Duodenal mucosa (tissue), 2 donors: ENCODE measurements around the gene VTN.
"Not testable (repeated sequence)": the region's sequence is repeated elsewhere in the genome, so short reads cannot be mapped to it uniquely, and the experiment has no call there.

Experiments used
- H3K27ac ChIP-seq: one replicate; pipeline ENCODE4 v1.7.0; 2013; ENCODE audit warnings: low read depth, low read length
- H3K27me3 ChIP-seq, 2 donors: one replicate each; pipeline ENCODE4 v1.7.0; 2013; ENCODE audit warnings: low read length in 2 of 2, control low read depth in 1 of 2; ENCODE audit not compliant: insufficient read depth in 2 of 2, control insufficient read depth in 1 of 2
- H3K36me3 ChIP-seq, 2 donors: one replicate each; pipeline ENCODE4 v1.7.0; 2013; ENCODE audit warnings: low read length in 2 of 2, control low read depth in 1 of 2; ENCODE audit not compliant: insufficient read depth in 2 of 2, control insufficient read depth in 1 of 2
- H3K4me1 ChIP-seq, 2 donors: one replicate each; pipeline ENCODE4 v1.7.0; 2013; ENCODE audit warnings: low read length in 2 of 2, control low read depth in 1 of 2; ENCODE audit not compliant: insufficient read depth in 2 of 2, control insufficient read depth in 1 of 2
- H3K4me3 ChIP-seq, 2 donors: one replicate each; pipeline ENCODE4 v1.7.0; 2013; ENCODE audit warnings: low read length in 2 of 2, low read depth in 1 of 2
- H3K9ac ChIP-seq, 2 donors: one replicate each; pipeline ENCODE4 v1.7.0; 2013; ENCODE audit warnings: low read length in 2 of 2, low read depth in 1 of 2
- H3K9me3 ChIP-seq, 2 donors: one replicate each; pipeline ENCODE4 v1.7.0; 2013; ENCODE audit warnings: low read length in 2 of 2, control low read depth in 1 of 2; ENCODE audit not compliant: control insufficient read depth in 1 of 2

VTN gene

DNA sequence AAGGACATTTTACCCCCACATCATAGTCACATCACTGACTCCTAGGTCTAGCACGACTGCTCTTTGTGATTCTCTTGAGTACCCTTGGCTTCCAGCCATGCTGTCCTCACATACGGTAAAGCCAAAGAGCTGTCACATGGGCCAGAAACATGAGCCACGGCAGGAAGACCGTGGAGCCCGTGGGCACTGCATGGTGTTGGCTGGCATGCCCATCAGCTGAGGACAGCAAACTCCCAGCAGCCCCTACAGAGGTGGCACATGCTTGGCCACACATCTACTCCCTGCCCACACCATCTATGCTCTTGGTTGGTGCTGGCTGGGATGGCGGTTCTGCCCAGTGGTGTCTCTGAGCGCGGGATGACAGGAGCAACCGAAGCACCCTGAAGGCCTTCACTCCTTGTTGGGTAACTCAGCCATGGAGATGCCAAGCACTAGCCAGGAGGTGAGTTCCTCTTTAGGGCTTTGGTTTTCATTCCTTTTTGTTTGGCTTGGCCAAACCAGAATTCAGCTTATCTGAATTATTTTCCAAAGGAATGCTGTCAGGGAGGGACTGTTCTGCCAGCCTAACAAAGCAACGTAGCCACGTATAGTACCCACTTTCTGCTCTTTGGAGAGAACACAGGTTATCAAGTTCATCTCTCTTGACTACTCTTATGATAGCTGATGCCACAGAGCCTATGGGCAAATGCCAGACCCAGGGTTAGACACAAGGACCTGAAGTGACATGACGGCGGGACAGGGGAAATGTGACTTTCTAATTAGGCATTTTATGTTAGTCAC, 24.5 kb downstream of the VTN start:
- Histone ChIP-seq H3K4me3 (no peak overlapping the region), H3K4me1 (no peaks in the 10 kb centered on the region), H3K9ac (no peak overlapping the region)

GRCh38 chr17:28344435-28344901, 25.6 kb downstream of the VTN start:
- Histone ChIP-seq H3K27ac (no peak overlapping the region), H3K9ac (no peak overlapping the region), H3K4me1 (no peaks in the 10 kb centered on the region), H3K9me3 (no peaks in the 10 kb centered on the region), H3K4me3 (no peak overlapping the region), H3K27me3 (no peaks in the 10 kb centered on the region), H3K36me3 (peaks cover 52 to 90% of the 10 kb centered on the region in 2 donors)

More for the DNA sequence above, 24.5 kb downstream of the VTN start:
- Histone ChIP-seq H3K9me3 (no peaks in the 10 kb centered on the region), H3K36me3 (peaks cover 63 to 93% of the 10 kb centered on the region in 2 donors), H3K27me3 (no peaks in the 10 kb centered on the region), H3K27ac (no peak overlapping the region)

DNA sequence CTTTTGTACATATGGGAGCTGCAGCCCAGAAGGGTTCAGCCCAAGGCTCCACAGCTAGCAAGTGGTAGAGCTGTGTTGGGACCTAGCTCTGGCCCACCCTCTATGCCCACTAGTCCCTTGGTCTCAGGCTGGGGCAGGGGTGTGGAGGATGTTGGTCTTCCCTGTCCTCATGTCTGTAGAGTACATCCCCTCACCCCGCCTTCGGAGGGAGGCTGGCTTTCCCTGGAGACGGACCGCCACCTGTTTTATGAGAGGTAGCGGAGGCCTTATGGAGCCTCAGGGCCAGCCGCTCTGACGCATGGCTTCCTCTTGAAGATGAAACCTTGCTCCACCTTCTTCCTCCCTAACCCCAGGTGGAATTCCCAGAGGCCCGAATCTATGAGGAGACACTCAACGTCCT, 26.1 kb downstream of the VTN start:
- no peak overlapping the region for H3K9ac ChIP-seq
- H3K4me3 ChIP-seq, result no peak overlapping the region
- H3K36me3 ChIP-seq, result peaks cover 52 to 87% of the 10 kb centered on the region in 2 donors
- no peaks in the 10 kb centered on the region for H3K27me3 ChIP-seq
- H3K9me3 ChIP-seq, result no peaks in the 10 kb centered on the region
- H3K4me1 ChIP-seq, result no peaks in the 10 kb centered on the region
- no peak overlapping the region for H3K27ac ChIP-seq

- Histone ChIP-seq H3K27me3 (no peaks in the 10 kb centered on the region), H3K4me1 (no peaks in the 10 kb centered on the region), H3K4me3 (no peak overlapping the region), H3K27ac (no peak overlapping the region), H3K9ac (no peak overlapping the region), H3K36me3 (peaks cover 52 to 82% of the 10 kb centered on the region in 2 donors), H3K9me3 (no peaks in the 10 kb centered on the region)
Measured at GRCh38 chr17:28343491-28343932, 26.6 kb downstream of the VTN start.

GRCh38 chr17:28342313-28342712, 27.8 kb downstream of the VTN start:
- peaks cover 42 to 71% of the 10 kb centered on the region in 2 donors for H3K36me3 ChIP-seq
- H3K27ac ChIP-seq, result no peak overlapping the region
- H3K4me3 ChIP-seq, result no peak overlapping the region
- H3K4me1 ChIP-seq, result peaks cover under 1 to 4% of the 10 kb centered on the region in 2 donors
- H3K27me3 ChIP-seq, result no peaks in the 10 kb centered on the region
- no peak overlapping the region for H3K9ac ChIP-seq
- H3K9me3 ChIP-seq, result no peaks in the 10 kb centered on the region

GRCh38 chr17:28341516-28341915, 28.6 kb downstream of the VTN start:
- Histone ChIP-seq H3K4me1 (peaks cover 9 to 12% of the 10 kb centered on the region in 2 donors), H3K9ac (no peak overlapping the region), H3K27ac (no peak overlapping the region), H3K9me3 (no peaks in the 10 kb centered on the region), H3K4me3 (no peak overlapping the region), H3K36me3 (peaks cover 37 to 64% of the 10 kb centered on the region in 2 donors), H3K27me3 (no peaks in the 10 kb centered on the region)

DNA sequence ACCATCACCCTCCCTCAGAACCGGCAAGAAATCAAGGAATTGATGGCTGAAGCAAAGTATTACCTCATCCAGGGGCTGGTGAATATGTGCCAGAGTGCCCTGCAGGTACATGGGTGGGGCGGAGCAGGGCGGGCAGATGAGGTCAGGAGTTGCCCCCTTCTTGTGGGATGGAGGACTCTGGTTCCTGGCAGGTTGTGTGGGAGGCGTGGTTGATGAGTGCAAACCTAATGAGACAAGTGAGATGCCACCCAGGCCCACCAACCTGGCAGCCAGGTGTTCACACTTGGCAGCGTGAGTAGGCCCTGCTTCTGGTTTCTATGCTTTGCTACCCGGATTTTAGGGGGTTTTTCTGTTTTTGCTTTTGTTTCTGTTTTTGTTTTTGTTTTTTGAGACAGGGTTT, 29.7 kb downstream of the VTN start:
- Histone ChIP-seq H3K9ac (no peak overlapping the region), H3K27ac (no peak overlapping the region), H3K4me3 (no peak overlapping the region), H3K9me3 (no peaks in the 10 kb centered on the region), H3K27me3 (no peaks in the 10 kb centered on the region), H3K4me1 (peaks cover 13 to 19% of the 10 kb centered on the region in 2 donors), H3K36me3 (peaks cover 29 to 53% of the 10 kb centered on the region in 2 donors)

DNA sequence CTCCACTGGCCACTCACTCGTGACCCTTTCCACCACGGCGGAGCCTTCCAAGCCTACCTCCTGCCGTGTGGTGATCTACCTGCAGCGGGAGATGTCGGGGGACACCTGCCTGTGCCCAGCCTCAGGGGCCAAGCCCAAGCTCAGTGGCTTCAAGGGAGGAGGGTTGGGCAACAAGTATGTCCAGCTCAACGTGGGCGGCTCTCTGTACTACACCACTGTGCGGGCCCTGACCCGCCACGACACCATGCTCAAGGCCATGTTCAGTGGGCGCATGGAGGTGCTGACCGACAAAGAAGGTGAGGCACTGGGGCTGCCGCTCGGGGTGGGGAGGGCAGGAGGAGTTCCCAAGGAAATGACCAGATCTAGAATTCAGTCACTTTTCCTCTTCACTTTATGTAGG, 30.7 kb downstream of the VTN start:
- no peak overlapping the region for H3K4me3 ChIP-seq
- H3K9ac ChIP-seq, result no peak overlapping the region
- peaks cover 16 to 23% of the 10 kb centered on the region in 2 donors for H3K4me1 ChIP-seq
- H3K36me3 ChIP-seq, result peaks cover 24 to 44% of the 10 kb centered on the region in 2 donors
- no peak overlapping the region for H3K27ac ChIP-seq
- H3K9me3 ChIP-seq, result no peaks in the 10 kb centered on the region
- no peaks in the 10 kb centered on the region for H3K27me3 ChIP-seq

- H3K4me1 ChIP-seq, result peaks cover 22 to 29% of the 10 kb centered on the region in 2 donors
Measured at GRCh38 chr17:28338769-28339212, 31.3 kb downstream of the VTN start.

GRCh38 chr17:28338056-28338768, 31.9 kb downstream of the VTN start:
- Histone ChIP-seq H3K9ac (no peak overlapping the region), H3K36me3 (peaks cover 15 to 32% of the 10 kb centered on the region in 2 donors), H3K4me1 (peaks cover 28 to 35% of the 10 kb centered on the region in 2 donors), H3K4me3 (no peak overlapping the region), H3K27ac (no peak overlapping the region), H3K9me3 (no peaks in the 10 kb centered on the region), H3K27me3 (no peaks in the 10 kb centered on the region)

More at GRCh38 chr17:28338769-28339212, 31.3 kb downstream of the VTN start:
- not testable (repeated sequence) for H3K27me3 ChIP-seq, H3K27ac ChIP-seq, H3K4me3 ChIP-seq, H3K9ac ChIP-seq, H3K9me3 ChIP-seq
- peaks cover 18 to 38% of the 10 kb centered on the region in 2 donors for H3K36me3 ChIP-seq
